ENCODE results near the gene CYP2S1. TPM values are rescaled to one million over a fixed set of nuclear protein-coding genes. Genes with fewer than 3 reads are reported as not detected.

The CYP2S1 gene
- total and polyA plus RNA-seq, 2 of the 4 experiments (the other 2 are of a cell fraction): 0.54 to 2.1 TPM

GRCh38 chr19:41198559-41198958, 5.5 kb downstream of the CYP2S1 start:
- Histone ChIP-seq H3K4me3 (ENCODE audit: insufficient read depth, low read depth, low read length) (no peak overlapping the region), H3K9me3 (ENCODE audit: control insufficient read depth, insufficient read depth, low read length) (no peaks in the 10 kb centered on the region), H2BK15ac (ENCODE audit: low read depth, low read length) (no peak overlapping the region), H3K18ac (ENCODE audit: low read depth, low read length) (no peak overlapping the region), H4K5ac (ENCODE audit: low read depth, low read length) (no peak overlapping the region), H4K91ac (ENCODE audit: insufficient read depth, low read depth, low read length) (no peak overlapping the region), H2BK20ac (ENCODE audit: low read depth, low read length) (no peak overlapping the region), H3K14ac (replicated peaks; ENCODE audit: low read depth, low read length) (no peak overlapping the region), H3K9me1 (ENCODE audit: insufficient read depth, low read length) (peaks cover 4% of the 10 kb centered on the region; the same call in 1 of the 2 replicates), H2AFZ (replicated peaks; ENCODE audit: low read length, poor library complexity) (no peak overlapping the region), H3K4ac (ENCODE audit: low read depth, low read length) (no peak overlapping the region), H2AK9ac (replicated peaks; ENCODE audit: low read depth, low read length, poor library complexity) (no peak overlapping the region), H2BK5ac (ENCODE audit: low read depth, low read length, poor library complexity, severe bottlenecking) (no peak overlapping the region), H3K36me3 (ENCODE audit: control insufficient read depth, insufficient read depth, low read length) (no peaks in the 10 kb centered on the region), H3K4me2 (ENCODE audit: low read depth, low read length) (no peak overlapping the region), H3K23ac (ENCODE audit: low read depth, low read length) (no peak overlapping the region), H3K79me1 (ENCODE audit: low read depth in 1 of 2, low read length in 2 of 2) (no peaks in the 10 kb centered on the region; a peak in 1 of 4 replicates), H2BK120ac (ENCODE audit: low read depth, low read length) (no peak overlapping the region), H3K9ac (ENCODE audit: low read depth, low read length) (no peak overlapping the region), H3K27ac (ENCODE audit: insufficient read depth, low read length) (no peak overlapping the region), H3K27me3 (ENCODE audit: control insufficient read depth, insufficient read depth, low read length) (no peaks in the 10 kb centered on the region), H2AK5ac (ENCODE audit: low read depth, low read length) (no peak overlapping the region), H4K8ac (ENCODE audit: low read depth in 2 of 2, low read length in 2 of 2) (no peak overlapping the region), H3K4me1 (ENCODE audit: control insufficient read depth, insufficient read depth, low read length) (peaks cover 3% of the 10 kb centered on the region; the same call in 1 of the 2 replicates), H4K20me1 (ENCODE audit: insufficient read depth, low read length) (no peaks in the 10 kb centered on the region), H3K56ac (ENCODE audit: extremely low read depth, insufficient read depth, low read length) (no peak overlapping the region)
- BruUV-seq (replicated peaks): no TSS peak
- in situ Hi-C loops (cut with MboI; ENCODE audit: low sequenced_read_pairs): no loop called here
- ATAC-seq (ENCODE audit: low read depth) (no peak), DNase-seq (no peak)
- intact Hi-C loops (cut with micrococcal nuclease): no loop called here
- ChIA-PET CTCF (no interaction called here), POLR2A (ENCODE audit: unreplicated experiment) (no interaction called here)
- WGBS, 2 experiments (ENCODE audit: extremely low coverage in 2 of 2, insufficient read length in 1 of 2): no CpG with 5 or more reads among the region's 11 CpGs
- dilution Hi-C loops (cut with HindIII; ENCODE audit: low sequenced_read_pairs, unreplicated experiment): no loop called here
- no peak for TF ChIP-seq USF2 (IDR thresholded peaks at IDR 0.05; ENCODE audit: low read depth, low read length)
- no peak for TF ChIP-seq CHD1 (IDR thresholded peaks at IDR 0.05; ENCODE audit: low read depth, low read length)
- no peak for TF ChIP-seq NFE2L2 (IDR thresholded peaks at IDR 0.05; ENCODE audit: low read depth, low read length)
- TF ChIP-seq MAZ (IDR thresholded peaks at IDR 0.05; ENCODE audit: borderline replicate concordance, low read depth, low read length): no peak
- TF ChIP-seq CTCF (conservative IDR thresholded peaks at IDR 0.05; ENCODE audit: low read depth, low read length): no peak
- TF ChIP-seq ELK1 (IDR thresholded peaks at IDR 0.05; ENCODE audit: borderline replicate concordance, low read depth, low read length): no peak
- no peak for TF ChIP-seq POLR2A (IDR thresholded peaks at IDR 0.05; ENCODE audit: low read depth, low read length)
- no peak for TF ChIP-seq RCOR1 (IDR thresholded peaks at IDR 0.05; ENCODE audit: insufficient replicate concordance, low read length)
- no peak for TF ChIP-seq RFX5 (IDR thresholded peaks at IDR 0.05; ENCODE audit: low read depth, low read length)
- TF ChIP-seq RAD21 (IDR thresholded peaks at IDR 0.05; ENCODE audit: low read length): no peak
- TF ChIP-seq MAFK (IDR thresholded peaks at IDR 0.05; ENCODE audit: low read depth, low read length): no peak
- no peak for TF ChIP-seq SMC3 (IDR thresholded peaks at IDR 0.05; ENCODE audit: low read depth, low read length)
- TF ChIP-seq FOS (IDR thresholded peaks at IDR 0.05; ENCODE audit: low read depth, low read length): no peak
- TF ChIP-seq MXI1 (IDR thresholded peaks at IDR 0.05; ENCODE audit: borderline replicate concordance, low read depth, low read length): no peak
- TF ChIP-seq BHLHE40 (IDR thresholded peaks at IDR 0.05; ENCODE audit: low read depth, low read length): no peak
